Loucy (cell line): ENCODE measurements around the gene AFAP1L1.

Experiments used
- H2AFZ ChIP-seq: fragments of 200-600 bp; sonication (generic); 2 replicates; pipeline ENCODE4 v1.6.0; 2016; ENCODE audit warnings: antibody characterized with exemption, mild to moderate bottlenecking, low read length, moderate library complexity
- H3F3A ChIP-seq: fragments of 200-600 bp; 2 replicates; pipeline ENCODE4 v1.6.0; 2016; ENCODE audit warnings: antibody characterized with exemption, low read depth, mild to moderate bottlenecking
- H3K27me3 ChIP-seq: fragments of 200-600 bp; sonication (generic); 2 replicates; pipeline ENCODE4 v1.6.1; 2014; ENCODE audit warnings: low read length, mild to moderate bottlenecking; ENCODE audit not compliant: insufficient read depth, poor library complexity, severe bottlenecking
- H3K36me3 ChIP-seq: fragments of 200-600 bp; sonication (generic); 2 replicates; pipeline ENCODE4 v1.6.1; 2016; ENCODE audit warnings: low read length; ENCODE audit not compliant: insufficient read depth
- H3K4me1 ChIP-seq: fragments of 200-600 bp; sonication (generic); 2 replicates; pipeline ENCODE4 v1.5.1; 2014; ENCODE audit warnings: low read length, mild to moderate bottlenecking; ENCODE audit not compliant: insufficient read depth, poor library complexity, severe bottlenecking
- H3K4me2 ChIP-seq: fragments of 200-600 bp; sonication (generic); 2 replicates; pipeline ENCODE4 v1.6.0; 2014; ENCODE audit warnings: antibody characterized with exemption, low read length, low read depth, mild to moderate bottlenecking; ENCODE audit not compliant: poor library complexity, severe bottlenecking
- H3K4me3 ChIP-seq: fragments of 200-600 bp; sonication (generic); 2 replicates; pipeline ENCODE4 v1.5.1; 2014; ENCODE audit warnings: low read length, mild to moderate bottlenecking, mixed read lengths; ENCODE audit not compliant: poor library complexity, severe bottlenecking
- H3K79me2 ChIP-seq: fragments of 200-600 bp; sonication (generic); 2 replicates; pipeline ENCODE4 v1.6.1; 2014; ENCODE audit warnings: low read length; ENCODE audit not compliant: insufficient read depth
- H3K9ac ChIP-seq: fragments of 200-600 bp; sonication (generic); 2 replicates; pipeline ENCODE4 v1.6.0; 2014; ENCODE audit warnings: mild to moderate bottlenecking, low read depth, low read length, moderate library complexity; ENCODE audit not compliant: poor library complexity, severe bottlenecking
- H3K9me2 ChIP-seq: fragments of 200-600 bp; sonication (generic); replicated peaks from 2 replicates; pipeline ENCODE4 v1.6.1; 2016; ENCODE audit warnings: low read depth, low read length, mixed read lengths
- H3K9me3 ChIP-seq: fragments of 200-600 bp; sonication (generic); 2 replicates; pipeline ENCODE4 v1.6.1; 2014; ENCODE audit warnings: mild to moderate bottlenecking, antibody characterized with exemption, low read length, low read depth; ENCODE audit not compliant: insufficient read depth
- H4K20me1 ChIP-seq: fragments of 200-600 bp; sonication (generic); 2 replicates; pipeline ENCODE4 v1.6.0; 2014; ENCODE audit warnings: antibody characterized with exemption, low read length, mild to moderate bottlenecking; ENCODE audit not compliant: insufficient read depth, poor library complexity, severe bottlenecking
- CTCF ChIP-seq: fragments of 200-600 bp; sonication (generic); conservative IDR thresholded peaks from 2 replicates; pipeline ENCODE4 v1.5.1; 2014; ENCODE audit warnings: mild to moderate bottlenecking, antibody characterized with exemption, low read length
- EZH2phosphoT487 ChIP-seq: fragments of 200-600 bp; IDR thresholded peaks from 2 replicates; pipeline ENCODE4 v1.6.1; 2018; ENCODE audit warnings: antibody characterized with exemption, mild to moderate bottlenecking, moderate library complexity, borderline replicate concordance

AFAP1L1 gene

GRCh38 chr5:149338364-149338763 lies 66.7 kb downstream of the AFAP1L1 start:
- Histone ChIP-seq H3K4me2 (no peak overlapping the region), H2AFZ (no peak overlapping the region), H3K79me2 (no peaks in the 10 kb centered on the region), H3K9me2 (no peaks in the 10 kb centered on the region), H4K20me1 (no peaks in the 10 kb centered on the region), H3K27me3 (no peaks in the 10 kb centered on the region), H3K36me3 (no peaks in the 10 kb centered on the region), H3K4me3 (no peak overlapping the region), H3K9me3 (no peaks in the 10 kb centered on the region), H3K9ac (no peak overlapping the region), H3F3A (no peaks in the 10 kb centered on the region; the same call in 1 of the 2 replicates), H3K4me1 (no peaks in the 10 kb centered on the region)
- TF ChIP-seq CTCF (no peak), EZH2phosphoT487 (no peak)

- Histone ChIP-seq H3K9me2 (no peaks in the 10 kb centered on the region), H4K20me1 (no peaks in the 10 kb centered on the region), H3K4me1 (peaks cover 13% of the 10 kb centered on the region), H3K79me2 (peaks cover 5% of the 10 kb centered on the region), H3K4me3 (no peak overlapping the region), H3K27me3 (no peaks in the 10 kb centered on the region), H3F3A (no peaks in the 10 kb centered on the region; the same call in 1 of the 2 replicates), H3K36me3 (no peaks in the 10 kb centered on the region), H3K4me2 (no peak overlapping the region), H3K9me3 (no peaks in the 10 kb centered on the region), H3K9ac (no peak overlapping the region), H2AFZ (no peak overlapping the region)
- no peak for TF ChIP-seq CTCF
- no peak for TF ChIP-seq EZH2phosphoT487
These were observed 69.3 kb downstream of the AFAP1L1 start for GRCh38 chr5:149340920-149341319.

- peaks cover 14% of the 10 kb centered on the region for H3K79me2 ChIP-seq
- peaks cover 13% of the 10 kb centered on the region for H3K4me1 ChIP-seq
- no peak overlapping the region for H3K4me3 ChIP-seq
- H4K20me1 ChIP-seq = peaks cover under 1% of the 10 kb centered on the region
- no peaks in the 10 kb centered on the region; the same call in 1 of the 2 replicates for H3F3A ChIP-seq
- TF ChIP-seq EZH2phosphoT487 (no peak), CTCF (no peak)
- no peak overlapping the region for H2AFZ ChIP-seq
- no peaks in the 10 kb centered on the region for H3K36me3 ChIP-seq
- no peaks in the 10 kb centered on the region for H3K27me3 ChIP-seq
- no peak overlapping the region for H3K9ac ChIP-seq
- H3K9me2 ChIP-seq = no peaks in the 10 kb centered on the region
- H3K9me3 ChIP-seq = no peaks in the 10 kb centered on the region
- no peak overlapping the region for H3K4me2 ChIP-seq
These were observed 70.2 kb downstream of the AFAP1L1 start for GRCh38 chr5:149341876-149342275.
